GM23338 (cell line): ENCODE results near the gene TRPC3. TPM values are rescaled to one million over a fixed set of nuclear protein-coding genes. Genes with fewer than 3 reads are reported as not detected.

Source experiments
- CTCF ChIP-seq, 2 experiments: fragments of 200-600 bp in 1 of 2; sonication (generic) in 1 of 2; conservative IDR thresholded peaks; 2 replicates each; pipeline versions ENCODE4 v1.5.1 to v1.6.1; 2016 to 2017; ENCODE audit warnings: antibody characterized with exemption in 2 of 2, low read depth in 2 of 2, mild to moderate bottlenecking in 2 of 2, moderate library complexity in 1 of 2
- ETS1 ChIP-seq: IDR thresholded peaks from 2 replicates; pipeline ENCODE4 v1.6.1; 2016; ENCODE audit warnings: antibody characterized with exemption
- NANOG ChIP-seq: IDR thresholded peaks from 2 replicates; pipeline ENCODE4 v1.6.1; 2016; ENCODE audit warnings: antibody characterized with exemption, borderline replicate concordance
- REST ChIP-seq: IDR thresholded peaks from one replicate; pipeline ENCODE4 v1.6.1; 2018; ENCODE audit warnings: antibody characterized with exemption; ENCODE audit not compliant: unreplicated experiment
- STAT1 ChIP-seq: IDR thresholded peaks from one replicate; pipeline ENCODE4 v1.6.1; 2016; ENCODE audit warnings: antibody characterized with exemption; ENCODE audit not compliant: unreplicated experiment
- ZNF114 ChIP-seq: fragments of 250-450 bp; sonication (Bioruptor Pico); IDR thresholded peaks from 2 replicates; pipeline ENCODE4 v1.5.0; 2020; ENCODE audit warnings: mild to moderate bottlenecking, moderate library complexity
- ZNF462 ChIP-seq: fragments of 250-450 bp; sonication (Bioruptor Pico); IDR thresholded peaks from 2 replicates; pipeline ENCODE4 v1.5.0; 2020; ENCODE audit warnings: mild to moderate bottlenecking, moderate library complexity
- polyA plus RNA-seq: library from polyadenylated mRNA; unstranded; fragments of >200 nt; fragmentation: Nextera tagmentation; extraction: Ambion mirVana; gene quantifications from 2 replicates; pipeline ENCODE4 v1.2.1, GENCODE V29; 2016
- total RNA-seq: library from RNA; depleted of rRNA; stranded (reverse); fragments of >200 nt; shearing (Covaris generic); gene quantifications from 2 replicates; pipeline ENCODE4 v1.2.3, GENCODE V29; 2014

The TRPC3 gene
- total and polyA plus RNA-seq, 2 experiments from 2014 or later = 0.44 to 1.0 TPM

- TF ChIP-seq ZNF462 (CRISPR knock-in tag) (no peak), CTCF (conservative IDR thresholded peaks at IDR 0.05; ENCODE audit: low read depth in 2 of 2) (no peak), REST (no peak), STAT1 (no peak), ZNF114 (no peak), NANOG (no peak), ETS1 (no peak)
These were observed 22.0 kb upstream of the TRPC3 start (continued) for GRCh38 chr4:121973816-121974215.
